Heart right ventricle (tissue), 16 donors: ENCODE measurements around the gene S100A11. TPM values are rescaled to one million over a fixed set of nuclear protein-coding genes. Genes with fewer than 3 reads are reported as not detected.

Experiments
- ATAC-seq, 8 donors: fragments of 200-7000 bp; cut with Tn5 transposase; one replicate each; pipeline ENCODE4 v1.9.1; 2020; ENCODE audit warnings: mild to moderate bottlenecking in 8 of 8, moderate library complexity in 8 of 8, moderate number of reproducible peaks in 1 of 8
- DNase-seq, 2 donors: peaks; one replicate each; pipeline ENCODE4 v3.0.0-alpha.2; 2020
- H3K27ac ChIP-seq, 10 donors: fragments of 200-600 bp; sonication (generic) in 2 of 10; one replicate each; pipeline versions ENCODE4 v1.5.0 to v1.8.0; 2020 to 2022; ENCODE audit warnings: mild to moderate bottlenecking in 3 of 10
- H3K27me3 ChIP-seq, 7 donors: fragments of 200-600 bp; one replicate each; pipeline ENCODE4 v1.8.0; 2021 to 2022; ENCODE audit warnings: mild to moderate bottlenecking in 2 of 7
- H3K36me3 ChIP-seq, 9 donors: fragments of 200-600 bp; sonication (generic) in 1 of 9; one replicate each; pipeline versions ENCODE4 v1.5.0 to v1.8.0; 2020 to 2022; ENCODE audit warnings: mild to moderate bottlenecking in 2 of 9
- H3K4me1 ChIP-seq, 9 donors: fragments of 200-600 bp; sonication (generic) in 1 of 9; one replicate each; pipeline versions ENCODE4 v1.5.0 to v1.8.0; 2020 to 2022; ENCODE audit warnings: mild to moderate bottlenecking in 4 of 9
- H3K4me3 ChIP-seq, 10 donors: fragments of 200-600 bp; sonication (generic) in 2 of 10; one replicate each; pipeline versions ENCODE4 v1.5.0 to v1.8.0; 2020 to 2022; ENCODE audit warnings: mild to moderate bottlenecking in 7 of 10, moderate library complexity in 2 of 10
- H3K9me3 ChIP-seq, 11 donors: fragments of 200-600 bp in 10 of 11; sonication (generic) in 2 of 11; one replicate each; pipeline versions ENCODE4 v1.5.0 to v1.8.0; 2013 to 2022; ENCODE audit warnings: mild to moderate bottlenecking in 2 of 11, control low read depth in 1 of 11, moderate library complexity in 1 of 11
- WGBS, 2 donors: extraction: QIAGEN DNeasy Blood & Tissue Kit; methylation state at CpG; one replicate each; pipeline ENCODE4 v1.1.7; 2013; ENCODE audit warnings: inconsistent platforms in 1 of 2; 5-methylcytosine and 5-hydroxymethylcytosine counted together
- intact Hi-C, 10 donors: fragments of 100-400 bp; cut with DNase I; formaldehyde crosslinking; loops; one replicate each; pipeline versions ENCODE4 v1.11.1 to v1.14.2; 2022
- polyA plus RNA-seq, 2 donors: library from polyadenylated mRNA; stranded (reverse); fragments of 200-250 nt; gene quantifications; one replicate each; pipeline ENCODE4 v1.2.3, GENCODE V29; 2013
- total RNA-seq, 10 donors: library from RNA; stranded (reverse); fragmentation: NEBNext Ultra II Directional in 3 of 10; extraction: Animal tissue kit (Norgen Biotek cat#: 25700) in 3 of 10; gene quantifications; one replicate each; pipeline versions ENCODE4 v1.2.1 to v1.2.4, GENCODE V29; 2021 to 2023
- TF ChIP-seq, protein P1 (sequence below), 9 donors: fragments of 200-600 bp; sonication (generic) in 2 of 9; IDR thresholded peaks; one replicate each; pipeline versions ENCODE4 v1.5.0 to v1.8.0; 2021 to 2022; ENCODE audit warnings: antibody characterized with exemption in 9 of 9, mild to moderate bottlenecking in 5 of 9, moderate library complexity in 1 of 9
- donor health status: Arrhythmogenic right ventricular cardiomyopathy.
- donor health status: ischemic (EF 13 %, LVEDD 7.1; RV severe dilation, severe dysfunction).
- donor health status: healthy with polysubstance abuse.
- donor health status: DM: no; HTN: yes; CAD: no.
- donor health status: DM: no; HTN: no; CAD: no.
- donor health status: ischemic (EF 25% LVEDD 6.9; RV normal size, moderate dysfunction).
- donor health status: ischemic (EF 25% LVEDD 5.7; RV mildly dilated, moderate dysfunction).
- donor health status: healthy.
- donor health status: DM: yes; HTN: yes; CAD: no.
- donor health status: Ischemic cardiomyopathy.
- donor health status: ischemic (EF 35%, LVEDD 5.7; RV mildly dilated, moderate dysfunction).
- donor health status: nonischemic (EF 11% LVEDD 7.7; RV severe dilation, severe dysfunction).
- donor health status: DM: yes; HTN: yes; CAD: no.
- donor health status: PGD.
- donor health status: ischemic (EF 29% LVEDD 5.4; RV normal size, mild dysfunction).
- donor health status: nonischemic (EF 23%, LVEDD 6.1; RV moderate dilation, normal function).

The S100A11 gene
- total and polyA plus RNA-seq, 12 donors, result 41.4 to 593 (median 56.7) TPM

DNA sequence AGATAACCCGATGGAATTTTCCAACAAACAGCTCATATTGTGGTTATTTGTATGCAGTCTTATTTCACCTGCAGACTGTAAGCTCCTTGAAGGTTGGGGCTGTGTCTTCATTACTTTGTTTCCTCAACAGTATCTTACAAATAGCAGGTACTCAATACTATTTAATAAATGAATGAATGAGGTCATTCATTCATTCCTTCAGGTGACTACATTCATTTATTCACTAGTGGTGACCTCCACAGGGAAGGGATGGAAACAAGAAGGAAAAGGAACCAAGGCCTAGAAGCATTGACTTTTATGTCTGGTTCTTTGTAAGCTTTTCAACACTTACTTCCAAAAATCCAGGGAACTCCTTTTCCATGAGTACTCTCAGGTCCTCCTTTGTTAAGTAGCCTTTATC, 51.0 kb downstream of the S100A11 start:
- intact Hi-C loops, result no loop called here
- TF ChIP-seq, protein P1, sequence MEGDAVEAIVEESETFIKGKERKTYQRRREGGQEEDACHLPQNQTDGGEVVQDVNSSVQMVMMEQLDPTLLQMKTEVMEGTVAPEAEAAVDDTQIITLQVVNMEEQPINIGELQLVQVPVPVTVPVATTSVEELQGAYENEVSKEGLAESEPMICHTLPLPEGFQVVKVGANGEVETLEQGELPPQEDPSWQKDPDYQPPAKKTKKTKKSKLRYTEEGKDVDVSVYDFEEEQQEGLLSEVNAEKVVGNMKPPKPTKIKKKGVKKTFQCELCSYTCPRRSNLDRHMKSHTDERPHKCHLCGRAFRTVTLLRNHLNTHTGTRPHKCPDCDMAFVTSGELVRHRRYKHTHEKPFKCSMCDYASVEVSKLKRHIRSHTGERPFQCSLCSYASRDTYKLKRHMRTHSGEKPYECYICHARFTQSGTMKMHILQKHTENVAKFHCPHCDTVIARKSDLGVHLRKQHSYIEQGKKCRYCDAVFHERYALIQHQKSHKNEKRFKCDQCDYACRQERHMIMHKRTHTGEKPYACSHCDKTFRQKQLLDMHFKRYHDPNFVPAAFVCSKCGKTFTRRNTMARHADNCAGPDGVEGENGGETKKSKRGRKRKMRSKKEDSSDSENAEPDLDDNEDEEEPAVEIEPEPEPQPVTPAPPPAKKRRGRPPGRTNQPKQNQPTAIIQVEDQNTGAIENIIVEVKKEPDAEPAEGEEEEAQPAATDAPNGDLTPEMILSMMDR (IDR thresholded peaks at IDR 0.05), result no peak
- Histone ChIP-seq H3K36me3 (peaks cover 0 to 67% (median 31%) of the 10 kb centered on the region in 9 donors), H3K4me1 (peaks cover 16 to 73% (median 54%) of the 10 kb centered on the region in 9 donors), H3K4me3 (no peak overlapping the region), H3K9me3 (no peaks in the 10 kb centered on the region), H3K27me3 (no peaks in the 10 kb centered on the region), H3K27ac (no peak overlapping the region)
- 98 to 100% methylated on average over 1 of the region's 1 CpG for WGBS, 2 donors
- no peak for DNase-seq
- ATAC-seq, result no peak

- ATAC-seq, result no peak
- intact Hi-C loops, result no loop called here
- H3K27me3 ChIP-seq, result no peaks in the 10 kb centered on the region
- H3K9me3 ChIP-seq, result no peaks in the 10 kb centered on the region
- H3K36me3 ChIP-seq, result peaks cover 0 to 72% (median 31%) of the 10 kb centered on the region in 9 donors
- peaks cover 16 to 73% (median 54%) of the 10 kb centered on the region in 9 donors for H3K4me1 ChIP-seq
- DNase-seq, result no peak
- TF ChIP-seq, protein P1 (IDR thresholded peaks at IDR 0.05), result no peak
- H3K27ac ChIP-seq, result peak overlapping the region in 1 of 10 donors; percentile 17
- WGBS, 2 donors, result 91 to 92% methylated on average over 2 of the region's 2 CpGs
- H3K4me3 ChIP-seq, result no peak overlapping the region
Measured at GRCh38 chr1:151985270-151985669, 51.5 kb downstream of the S100A11 start.

DNA sequence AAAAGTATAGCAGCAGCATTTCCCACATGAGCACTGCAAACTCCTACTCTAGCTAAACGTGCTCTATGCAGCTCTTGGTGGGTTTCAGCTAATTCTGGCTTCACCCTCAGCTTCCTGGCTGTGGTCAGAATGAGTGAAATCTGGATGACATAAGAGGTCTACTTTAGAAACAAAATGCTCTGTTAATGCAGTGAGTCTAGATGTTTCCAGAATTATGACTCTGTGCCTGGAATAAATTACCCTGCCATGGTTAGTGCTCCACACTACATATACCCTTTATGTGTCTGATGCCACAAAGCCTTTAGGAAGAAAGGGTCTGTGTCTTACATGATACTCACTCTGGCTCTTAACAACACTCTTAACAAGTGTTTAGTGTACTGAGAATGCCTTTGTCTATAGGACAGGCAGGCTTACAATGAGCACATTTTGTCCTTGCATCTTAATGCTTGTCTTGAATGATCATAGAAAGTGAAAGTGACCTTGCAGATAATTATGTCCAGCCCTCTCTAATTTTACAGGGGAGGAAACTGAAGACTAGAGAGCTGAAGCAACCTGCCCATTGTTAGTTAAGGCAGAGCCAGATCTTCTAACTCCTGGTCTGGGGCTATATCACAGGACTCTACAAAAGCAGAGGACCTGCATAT, 52.4 kb downstream of the S100A11 start:
- intact Hi-C loops, result no loop called here
- TF ChIP-seq, protein P1 (IDR thresholded peaks at IDR 0.05), result no peak
- ATAC-seq, result no peak
- H3K4me3 ChIP-seq, result no peak overlapping the region
- no peaks in the 10 kb centered on the region for H3K27me3 ChIP-seq
- peaks cover 0 to 73% (median 31%) of the 10 kb centered on the region in 9 donors for H3K36me3 ChIP-seq
- H3K4me1 ChIP-seq, result peaks cover 10 to 73% (median 52%) of the 10 kb centered on the region in 9 donors
- H3K9me3 ChIP-seq, result no peaks in the 10 kb centered on the region
- peak overlapping the region in 1 of 10 donors; percentile 17 for H3K27ac ChIP-seq
- 53 to 80% methylated on average over 1 of the region's 1 CpG for WGBS, 2 donors
- no peak for DNase-seq

Other genes with a start within 250 kb of the S100A11 start
- 1 to 10 TPM; 3.4 to 7.6 (median 5.1) TPM for gene TDRKH, start 246.5 kb downstream of the S100A11 start, total RNA-seq
- 1 to 10 TPM; 3.6 to 4.9 TPM for gene TDRKH, start 246.5 kb downstream of the S100A11 start, polyA plus RNA-seq
- 1 to 10 TPM in 3 of 10 donors, under 1 TPM in 7; 0.17 to 2.7 (median 0.71) TPM for gene LINGO4, start 231.6 kb downstream of the S100A11 start, total RNA-seq
- gene LINGO4, start 231.6 kb downstream of the S100A11 start, polyA plus RNA-seq, result under 1 TPM; 0.10 to 0.51 TPM
- 10 to 100 TPM in 8 of 10 donors, 1 to 10 TPM in 2; 5.9 to 21.0 (median 15.3) TPM for gene RORC, start 205.2 kb downstream of the S100A11 start, total RNA-seq
- 10 to 100 TPM in 1 of 2 donors, 1 to 10 TPM in 1; 4.0 to 12.2 TPM for gene RORC, start 205.2 kb downstream of the S100A11 start, polyA plus RNA-seq
- gene C2CD4D, start 197.2 kb downstream of the S100A11 start, total RNA-seq, result not detected
- under 1 TPM in 1 of 2 donors, not detected in 1; 0.04 TPM for gene C2CD4D, start 197.2 kb downstream of the S100A11 start, polyA plus RNA-seq
- gene THEM5, start 183.3 kb downstream of the S100A11 start, total RNA-seq, result under 1 TPM in 1 of 10 donors, not detected in 9; 0.25 TPM
- not detected for gene THEM5, start 183.3 kb downstream of the S100A11 start, polyA plus RNA-seq
- 10 to 100 TPM; 14.5 to 18.6 (median 16.2) TPM for gene THEM4, start 127.5 kb downstream of the S100A11 start, total RNA-seq
- 10 to 100 TPM; 13.9 to 32.5 TPM for gene THEM4, start 127.5 kb downstream of the S100A11 start, polyA plus RNA-seq
- 100 to 1,000 TPM in 9 of 10 donors, 10 to 100 TPM in 1; 71.3 to 519 (median 235) TPM for gene S100A10, start 43.1 kb downstream of the S100A11 start, total RNA-seq
- 100 to 1,000 TPM; 319 to 412 TPM for gene S100A10, start 43.1 kb downstream of the S100A11 start, polyA plus RNA-seq
- gene TCHHL1, start 52.1 kb upstream of the S100A11 start, total RNA-seq, result not detected
- not detected for gene TCHHL1, start 52.1 kb upstream of the S100A11 start, polyA plus RNA-seq
- under 1 TPM in 2 of 10 donors, not detected in 8; 0.05 to 0.07 TPM for gene TCHH, start 78.4 kb upstream of the S100A11 start, total RNA-seq
- gene TCHH, start 78.4 kb upstream of the S100A11 start, polyA plus RNA-seq, result under 1 TPM in 1 of 2 donors, not detected in 1; 0.01 TPM
- not detected for gene RPTN, start 122.2 kb upstream of the S100A11 start, total RNA-seq
- not detected for gene RPTN, start 122.2 kb upstream of the S100A11 start, polyA plus RNA-seq
- not detected for gene HRNR, start 187.2 kb upstream of the S100A11 start, total RNA-seq
- under 1 TPM in 1 of 2 donors, not detected in 1; 0.07 TPM for gene HRNR, start 187.2 kb upstream of the S100A11 start, polyA plus RNA-seq